ENCODE measurements around the gene PPT2.
"Not testable (repeated sequence)": the region's sequence is repeated elsewhere in the genome, so short reads cannot be mapped to it uniquely, and the experiment has no call there.

PPT2 gene

DNA sequence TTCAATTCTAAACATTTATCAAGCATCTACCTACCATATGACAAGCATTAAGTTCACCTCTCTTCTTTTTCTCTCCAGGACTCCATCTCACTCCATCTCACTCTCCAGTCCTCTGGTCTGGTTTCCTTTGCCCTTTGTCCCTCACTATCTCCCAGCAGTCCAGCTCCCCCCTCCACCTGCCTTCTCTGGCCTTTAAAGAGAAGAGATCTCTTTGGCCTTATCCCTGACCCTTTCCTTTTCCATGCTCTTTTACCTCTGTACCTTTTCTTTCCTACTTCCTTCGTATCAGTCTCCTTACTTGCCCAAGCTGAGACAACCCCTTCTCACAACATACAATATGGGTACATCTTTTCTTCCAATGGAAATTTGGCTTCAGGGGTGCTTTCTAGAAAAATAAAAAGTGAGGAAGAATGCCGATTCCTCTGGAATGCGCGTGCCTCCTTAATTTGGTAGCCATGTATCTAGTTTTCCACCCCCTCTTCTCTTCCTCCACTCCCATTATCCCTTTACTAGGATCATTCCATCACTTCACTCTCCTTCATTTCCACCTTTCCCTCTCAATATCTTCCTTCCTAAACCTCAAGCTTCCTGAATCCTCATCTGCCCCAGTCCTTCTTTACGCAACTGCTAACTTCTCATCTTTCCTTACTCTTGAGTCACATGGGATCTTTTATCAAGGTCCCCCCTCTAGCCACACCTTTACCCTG, 22.7 kb downstream of the PPT2 start:
- no peak for DNase-seq (ENCODE audit: low spot score)

DNA sequence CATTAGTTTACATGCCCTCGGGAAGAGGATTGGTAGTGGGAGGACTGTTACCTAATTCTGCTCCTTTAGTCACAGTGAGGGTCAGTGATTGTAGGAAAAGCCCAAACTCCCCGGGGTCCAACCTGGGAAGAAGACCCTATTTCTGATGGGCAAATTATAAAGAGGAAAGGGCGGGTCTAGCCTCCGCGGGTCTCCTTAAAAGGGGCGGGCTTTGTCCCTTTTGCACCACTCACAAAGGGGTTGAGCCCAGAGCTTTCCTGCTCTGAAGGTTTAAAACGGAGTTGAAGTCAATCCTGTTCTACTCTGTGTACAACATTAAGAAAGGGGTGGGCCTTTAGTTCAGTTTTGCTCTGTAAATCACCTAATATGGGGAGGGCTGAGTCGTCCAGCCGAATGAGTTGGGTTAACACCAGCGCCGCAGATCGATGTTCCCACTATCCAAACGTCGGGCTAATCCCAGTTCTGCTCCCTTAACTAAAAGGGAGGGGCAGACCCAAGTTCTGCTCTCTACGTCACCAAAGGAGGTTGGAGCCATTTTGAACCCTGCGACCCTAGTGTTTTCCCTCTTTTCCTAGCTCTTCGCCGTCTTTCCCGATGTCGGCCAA, 23.3 kb downstream of the PPT2 start:
- peak; percentile 62 for DNase-seq (ENCODE audit: low spot score)

DNA sequence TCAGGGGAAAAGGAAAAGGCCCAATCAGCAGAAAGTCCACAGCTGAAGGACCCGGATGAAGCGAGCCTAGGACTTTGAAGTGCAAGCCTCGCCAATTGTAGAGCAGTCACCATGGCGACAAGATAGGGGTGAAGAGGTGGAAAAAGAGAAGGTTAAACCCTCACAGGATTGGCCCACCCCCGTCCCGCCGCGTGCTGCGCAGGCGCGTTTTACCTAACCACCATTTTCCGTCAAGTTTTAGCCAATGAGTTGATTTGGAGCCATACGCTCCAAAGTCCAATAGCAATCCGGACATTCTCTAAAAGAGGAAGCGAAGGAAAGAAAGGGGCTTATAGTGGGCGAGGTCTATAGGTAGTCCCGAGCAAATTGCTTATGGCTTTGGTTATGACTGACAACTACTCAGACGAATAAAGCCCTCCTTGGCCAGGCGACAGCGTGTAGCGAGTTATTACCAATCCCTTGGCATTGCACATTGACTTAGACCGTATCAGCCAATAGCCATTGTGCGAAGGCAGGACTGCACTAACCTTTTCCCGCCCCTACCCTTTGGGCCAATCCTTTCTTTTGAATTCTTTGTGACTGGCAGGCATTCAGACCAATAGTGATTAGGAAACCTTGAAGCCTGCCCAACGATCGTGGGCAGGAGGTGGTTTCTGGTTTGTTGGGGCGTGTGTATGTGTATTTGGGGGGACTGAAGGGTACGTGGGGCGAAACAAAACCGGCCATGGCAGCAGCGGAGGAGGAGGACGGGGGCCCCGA, 24.0 kb downstream of the PPT2 start, which contains the start of gene RNF5:
RNF5 (plus strand) TSS at position 618 of the 759 bp plus-strand sequence; CDS start at position 725, 107 bp downstream.
- DNase-seq (ENCODE audit: low spot score) = peak; percentile 100

- peak; percentile 27 for DNase-seq (ENCODE audit: low spot score)
Measured at GRCh38 chr6:32178547-32179440, 24.9 kb downstream of the PPT2 start.

- no peak for DNase-seq (ENCODE audit: low spot score)
Measured at GRCh38 chr6:32179766-32180405, 25.9 kb downstream of the PPT2 start.

- DNase-seq (ENCODE audit: low spot score) = no peak
Measured at GRCh38 chr6:32181148-32181702, 27.3 kb downstream of the PPT2 start.

- no peak for DNase-seq (ENCODE audit: low spot score)
Measured at GRCh38 chr6:32181915-32182529, 28.1 kb downstream of the PPT2 start.

- DNase-seq (ENCODE audit: low spot score) = no peak
Measured at GRCh38 chr6:32182555-32182981, 28.6 kb downstream of the PPT2 start.

DNA sequence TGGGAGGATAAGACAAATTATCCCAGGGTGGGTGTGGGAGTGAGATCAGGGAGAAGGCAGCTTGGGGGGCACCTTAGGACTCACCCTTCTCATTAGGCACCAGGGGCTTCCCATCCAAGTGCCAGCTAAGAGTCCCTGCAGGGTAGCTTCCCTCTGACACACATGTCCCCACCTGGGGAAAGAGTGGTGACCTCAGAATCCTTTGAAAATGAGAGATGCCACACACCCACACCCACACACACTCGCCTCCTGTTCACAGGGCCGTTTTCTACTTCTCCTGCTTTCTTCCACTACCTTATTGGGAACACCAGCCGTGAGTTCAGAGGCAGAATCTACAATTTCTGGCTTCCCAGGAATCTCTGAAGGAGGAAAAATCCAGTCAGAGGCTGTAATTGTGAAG, 29.1 kb downstream of the PPT2 start:
- no peak for DNase-seq (ENCODE audit: low spot score)

GRCh38 chr6:32183483-32184083, 29.6 kb downstream of the PPT2 start:
- no peak for DNase-seq (ENCODE audit: low spot score)

GRCh38 chr6:32184084-32184640, 30.2 kb downstream of the PPT2 start, which contains the start of gene AGER:
TSS of gene AGER (minus strand) at chr6:32184253. CDS start at chr6:32184222, 31 bp downstream.
- no peak for DNase-seq (ENCODE audit: low spot score)

GRCh38 chr6:32185681-32186131, 31.8 kb downstream of the PPT2 start:
- peak; percentile 92 for DNase-seq (ENCODE audit: low spot score)

- not testable (repeated sequence) for DNase-seq (ENCODE audit: low spot score)
Measured at GRCh38 chr6:32186151-32186840, 32.4 kb downstream of the PPT2 start.

DNA sequence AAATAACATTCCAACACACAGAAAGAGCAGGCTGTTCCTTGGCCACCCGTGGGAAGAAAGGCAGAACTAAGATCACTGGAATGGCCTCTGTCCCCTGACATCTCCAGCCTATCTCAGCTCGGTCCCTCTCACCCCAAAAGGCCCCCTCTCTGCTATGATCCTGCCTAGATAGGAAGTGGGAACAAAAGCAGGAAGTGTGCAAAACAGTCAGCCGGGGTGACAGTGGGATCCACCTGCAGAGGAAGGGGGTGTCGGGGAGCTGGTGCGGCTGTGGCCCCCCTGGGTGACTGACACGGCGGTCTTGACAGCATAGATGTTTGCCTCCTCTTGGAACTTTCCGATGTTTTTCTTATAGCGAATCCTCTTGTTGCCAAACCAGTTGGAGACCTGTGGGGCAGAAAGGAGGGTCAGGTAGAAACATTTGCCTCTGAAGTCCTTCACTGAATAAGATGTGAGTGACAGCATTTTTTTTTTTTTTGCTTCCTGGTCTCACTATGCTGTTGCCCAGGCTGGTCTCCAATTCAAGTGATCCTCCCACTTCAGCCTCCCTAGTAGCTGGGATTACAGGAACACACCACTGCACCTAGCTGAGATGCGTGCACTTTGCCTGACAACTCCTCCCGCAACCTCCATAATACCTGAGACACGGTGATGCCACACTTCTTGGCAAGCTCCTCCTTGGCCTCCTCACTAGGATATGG, 33.2 kb downstream of the PPT2 start:
- no peak for DNase-seq (ENCODE audit: low spot score)

- not testable (repeated sequence) for DNase-seq (ENCODE audit: low spot score)
Measured at GRCh38 chr6:32187725-32188380, 33.9 kb downstream of the PPT2 start.

DNA sequence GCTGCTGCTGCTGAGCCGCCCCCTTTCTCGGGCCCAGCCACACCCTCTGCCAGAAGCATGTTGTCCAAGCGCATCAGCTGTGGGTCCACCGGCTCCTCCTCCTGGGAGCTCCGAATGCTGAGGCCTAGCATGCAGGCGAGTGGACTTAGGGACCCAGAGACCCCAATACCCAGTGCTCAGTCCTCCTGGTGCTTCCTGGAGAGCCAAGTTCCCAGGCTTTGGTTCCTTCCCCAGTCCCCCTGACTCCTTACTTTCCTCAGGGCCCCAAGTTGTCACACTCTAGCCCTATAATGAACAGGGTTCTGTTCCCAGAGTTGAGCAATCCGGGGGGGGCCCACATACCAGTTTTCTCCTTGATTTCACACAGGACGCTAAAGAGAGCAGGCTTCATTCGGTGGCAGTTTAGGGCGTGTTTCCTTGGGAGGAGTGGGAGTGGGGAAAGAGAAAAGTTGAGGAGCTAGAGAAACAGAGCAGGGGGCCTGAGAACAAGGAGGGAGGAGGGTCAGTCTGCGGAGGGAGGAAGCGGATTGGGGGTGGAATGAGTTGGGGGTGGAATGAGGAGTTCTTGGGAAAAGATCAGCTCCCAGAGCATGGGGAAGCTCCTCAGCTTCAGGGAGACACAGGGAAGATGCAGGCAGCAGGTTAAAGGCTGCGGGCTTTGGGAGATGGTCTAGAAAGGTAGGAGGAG, 34.6 kb downstream of the PPT2 start:
- DNase-seq (ENCODE audit: low spot score) = no peak

DNA sequence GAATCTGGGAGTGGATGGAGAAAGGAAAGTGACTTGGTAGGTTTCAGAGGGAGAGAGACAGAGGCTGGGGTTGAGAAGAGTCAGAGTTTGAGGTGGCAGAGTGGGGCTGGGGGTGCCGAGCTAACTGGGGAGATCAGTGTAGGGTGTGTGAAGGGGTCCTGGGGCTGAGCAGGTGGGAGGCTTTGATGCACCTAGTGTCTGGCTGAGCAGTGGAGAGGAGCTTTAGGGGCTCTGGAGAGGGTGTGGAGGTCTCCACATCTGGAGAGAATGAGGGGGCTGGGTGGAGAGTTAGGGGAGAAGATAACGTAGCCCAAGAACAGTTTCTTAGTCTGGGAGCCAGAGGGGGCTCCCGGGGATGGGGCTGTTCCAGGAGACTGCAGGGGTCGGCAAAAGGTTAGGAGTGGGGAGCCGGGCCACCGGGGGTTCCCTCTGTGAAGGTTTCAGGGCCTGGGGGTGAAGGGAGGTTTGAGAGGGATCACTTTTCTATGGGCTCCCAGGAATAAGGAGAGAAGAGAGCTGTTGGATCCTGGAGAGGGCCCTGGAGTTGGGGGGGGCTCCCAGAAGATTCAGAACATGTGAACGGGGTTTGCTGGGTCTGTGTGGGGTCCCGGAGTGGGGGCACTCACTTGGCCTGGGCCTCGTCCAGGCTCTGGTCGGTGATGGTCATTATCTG, 35.3 kb downstream of the PPT2 start:
- no peak for DNase-seq (ENCODE audit: low spot score)

Measured in kidney tubule cell (primary cell).